MCF 10A (cell line): ENCODE data around the gene LRRK1. TPM values are rescaled to one million over a fixed set of nuclear protein-coding genes. Genes with fewer than 3 reads are reported as not detected.

Experiments used
- BruUV-seq: library from RNA; stranded (reverse); fragments of 400-500 nt; replicated peaks from 2 replicates; lab custom pipeline; 2021; lab: Mats Ljungman, UMichigan
- CTCF ChIA-PET: fragments of 300-600 bp; sonication (Branson Sonifier 250); formaldehyde crosslinking; extraction: SDS; loops from one replicate; lab custom pipeline; 2021; ENCODE audit warnings: antibody characterized with exemption, inconsistent platforms; lab: Yijun Ruan, JAX
- POLR2A ChIA-PET: fragments of 300-600, 350-650 bp; sonication (Branson Sonifier 250); formaldehyde crosslinking; extraction: SDS; loops from one replicate; lab custom pipeline; 2020; ENCODE audit warnings: antibody characterized with exemption, inconsistent platforms; lab: Yijun Ruan, JAX
- DNase-seq: peaks from one replicate; pipeline ENCODE4 v3.0.0-alpha.2; 2018; ENCODE audit not compliant: unreplicated experiment
- H3K27ac Mint-ChIP-seq: one replicate; pipeline ENCODE4 v1.8.0; 2022; ENCODE audit warnings: mild to moderate bottlenecking, low read depth, mixed read lengths; ENCODE audit not compliant: unreplicated experiment
- H3K27me3 Mint-ChIP-seq: one replicate; pipeline ENCODE4 v1.8.0; 2022; ENCODE audit warnings: mixed read lengths; ENCODE audit not compliant: insufficient read depth, unreplicated experiment
- H3K36me3 Mint-ChIP-seq: one replicate; pipeline ENCODE4 v1.8.0; 2022; ENCODE audit warnings: mild to moderate bottlenecking, moderate library complexity, mixed read lengths; ENCODE audit not compliant: insufficient read depth, unreplicated experiment
- H3K4me1 Mint-ChIP-seq: one replicate; pipeline ENCODE4 v1.8.0; 2022; ENCODE audit warnings: mixed read lengths; ENCODE audit not compliant: insufficient read depth, unreplicated experiment
- H3K4me3 Mint-ChIP-seq: one replicate; pipeline ENCODE4 v1.8.0; 2022; ENCODE audit warnings: mild to moderate bottlenecking, moderate library complexity, mixed read lengths; ENCODE audit not compliant: unreplicated experiment
- H3K9me3 Mint-ChIP-seq: one replicate; pipeline ENCODE4 v1.8.0; 2022; ENCODE audit warnings: mixed read lengths; ENCODE audit not compliant: unreplicated experiment
- CTCF ChIP-seq: fragments of 200-600 bp; IDR thresholded peaks from one replicate; pipeline ENCODE4 v1.8.0; 2022; ENCODE audit warnings: antibody characterized with exemption, mild to moderate bottlenecking; ENCODE audit not compliant: unreplicated experiment
- intact Hi-C: fragments of 100-400 bp; cut with micrococcal nuclease; formaldehyde crosslinking; loops from 2 replicates; pipeline ENCODE4 v1.14.1; 2022
- total RNA-seq: library from RNA; stranded (reverse); gene quantifications from 2 replicates; pipeline ENCODE4 v1.2.3, GENCODE V29; 2022

LRRK1 gene
- total RNA-seq, 1 experiment from 2014 or later, result 15.4 TPM

DNA sequence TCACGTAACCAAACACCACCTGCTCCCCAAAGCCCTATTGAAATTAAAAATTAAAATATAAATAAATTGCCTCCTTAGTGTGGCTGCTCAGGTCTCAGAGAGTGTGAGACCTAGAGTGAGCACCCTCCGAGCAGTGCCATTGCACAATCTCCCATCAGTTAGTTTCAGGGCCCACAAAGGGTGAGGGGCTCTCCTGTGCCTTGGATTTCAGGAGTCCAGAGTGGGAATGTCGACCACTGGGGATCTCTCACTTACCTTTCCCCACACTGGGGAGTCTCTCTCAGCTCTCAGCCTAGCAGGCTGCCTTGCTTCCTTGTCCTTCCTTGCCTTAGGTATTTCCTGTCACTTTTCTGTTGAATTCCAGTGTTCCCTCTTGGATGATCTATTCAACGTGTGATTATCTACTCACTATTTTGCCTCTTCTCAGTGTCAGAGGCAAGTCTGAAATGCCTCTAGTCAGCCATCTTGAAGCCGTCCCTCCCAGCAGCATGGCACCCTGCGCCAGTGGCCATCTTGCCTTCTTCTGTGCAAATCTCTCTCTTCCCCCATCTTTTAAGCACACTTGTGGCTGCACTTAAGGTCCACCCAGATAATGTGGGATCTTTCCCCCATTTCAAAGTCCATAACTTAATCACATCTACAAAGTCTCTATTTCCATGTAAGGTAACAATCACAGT, 119.3 kb downstream of the LRRK1 start:
- CTCF ChIA-PET, result no interaction called here
- peaks cover 30% of the 10 kb centered on the region for H3K36me3 Mint-ChIP-seq
- intact Hi-C loops, result no loop called here
- no peak for DNase-seq
- H3K27me3 Mint-ChIP-seq, result no peaks in the 10 kb centered on the region
- TF ChIP-seq CTCF, result no peak
- H3K27ac Mint-ChIP-seq, result no peak overlapping the region
- BruUV-seq, result no TSS peak
- no peaks in the 10 kb centered on the region for H3K4me1 Mint-ChIP-seq
- H3K4me3 Mint-ChIP-seq, result no peak overlapping the region
- POLR2A ChIA-PET, result interaction anchor here (1.1 kb wide), 1 partner anchor 9 kb away, joined by 5 read pairs; no protein-coding TSS in a partner anchor
- H3K9me3 Mint-ChIP-seq, result peaks cover 45% of the 10 kb centered on the region

- ChIA-PET POLR2A (interaction anchor here (1.1 kb wide), 1 partner anchor 8 kb away, joined by 5 read pairs; no protein-coding TSS in a partner anchor), CTCF (interaction anchor here (1.4 kb wide), 1 partner anchor 31 kb away, joined by 3 read pairs; no protein-coding TSS in a partner anchor)
- Mint-ChIP-seq H3K4me3 (no peak overlapping the region), H3K4me1 (no peaks in the 10 kb centered on the region), H3K36me3 (peaks cover 29% of the 10 kb centered on the region), H3K27ac (no peak overlapping the region), H3K27me3 (no peaks in the 10 kb centered on the region), H3K9me3 (peaks cover 39% of the 10 kb centered on the region)
- no TSS peak for BruUV-seq
- DNase-seq, result no peak
- intact Hi-C loops, result no loop called here
- no peak for TF ChIP-seq CTCF
Measured at GRCh38 chr15:101039461-101039860, 120.3 kb downstream of the LRRK1 start.

- DNase-seq, result no peak
- BruUV-seq, result no TSS peak
- intact Hi-C loops, result no loop called here
- TF ChIP-seq CTCF, result no peak
- Mint-ChIP-seq H3K9me3 (peaks cover 24% of the 10 kb centered on the region), H3K27me3 (no peaks in the 10 kb centered on the region), H3K4me3 (no peak overlapping the region), H3K36me3 (peaks cover 32% of the 10 kb centered on the region), H3K4me1 (no peaks in the 10 kb centered on the region), H3K27ac (no peak overlapping the region)
- CTCF ChIA-PET, result interaction anchor here (0.7 to 1.2 kb wide), 3 partner anchors 27 to 703 kb away, joined by 3 to 4 read pairs (median 3); no protein-coding TSS in a partner anchor
- POLR2A ChIA-PET, result no interaction called here
Measured at GRCh38 chr15:101042320-101042719, 123.2 kb downstream of the LRRK1 start.

GRCh38 chr15:101043011-101043410, 123.9 kb downstream of the LRRK1 start:
- H3K36me3 Mint-ChIP-seq, result peaks cover 32% of the 10 kb centered on the region
- TF ChIP-seq CTCF, result no peak
- H3K27me3 Mint-ChIP-seq, result no peaks in the 10 kb centered on the region
- intact Hi-C loops, result no loop called here
- POLR2A ChIA-PET, result no interaction called here
- no peak for DNase-seq
- H3K4me1 Mint-ChIP-seq, result no peaks in the 10 kb centered on the region
- H3K4me3 Mint-ChIP-seq, result no peak overlapping the region
- BruUV-seq, result no TSS peak
- H3K9me3 Mint-ChIP-seq, result peaks cover 24% of the 10 kb centered on the region
- no peak overlapping the region for H3K27ac Mint-ChIP-seq
- CTCF ChIA-PET, result interaction anchor here (0.7 to 1.2 kb wide), 3 partner anchors 27 to 704 kb away, joined by 3 to 4 read pairs (median 3); no protein-coding TSS in a partner anchor
